ENCODE results near the gene GOLGA8S.
"Not testable (repeated sequence)": the region's sequence is repeated elsewhere in the genome, so short reads cannot be mapped to it uniquely, and the experiment has no call there.

Gene GOLGA8S

GRCh38 chr15:23401627-23402026, 47.1 kb downstream of the GOLGA8S start:
- no peak overlapping the region for H3K4me3 ChIP-seq (replicated peaks; ENCODE audit: low read depth, low read length)
- no peaks in the 10 kb centered on the region for H3K36me3 ChIP-seq (ENCODE audit: control insufficient read depth, insufficient read depth, low read length)
- TF ChIP-seq CTCF (IDR thresholded peaks at IDR 0.05; ENCODE audit: insufficient read depth, low read length, poor library complexity, severe bottlenecking), result no peak
- no peak for DNase-seq (ENCODE audit: extremely low read depth, insufficient read length)
- no peaks in the 10 kb centered on the region for H3K27me3 ChIP-seq (replicated peaks; ENCODE audit: control insufficient read depth, insufficient read depth, low read length)

DNA sequence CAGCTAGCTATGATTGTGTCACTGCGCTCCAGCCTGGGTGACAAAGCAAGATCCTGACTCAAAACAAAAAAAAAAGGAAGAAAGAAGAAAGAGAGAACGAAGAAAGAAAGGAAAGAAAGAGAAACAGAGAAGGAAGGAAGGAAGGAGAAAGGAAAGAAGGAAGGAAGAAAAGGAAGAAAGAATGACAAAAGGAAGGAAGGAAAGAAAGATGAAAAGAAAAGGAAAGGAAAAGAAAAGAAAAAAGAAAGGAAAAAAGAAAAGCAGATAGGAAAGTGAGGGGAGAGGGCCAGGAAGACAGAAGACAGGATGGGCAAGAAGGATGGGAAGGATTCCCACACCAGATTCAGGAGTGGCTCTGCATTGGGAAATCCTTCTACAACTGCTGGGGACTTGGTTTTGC, 47.6 kb downstream of the GOLGA8S start:
- no peak for TF ChIP-seq CTCF (IDR thresholded peaks at IDR 0.05; ENCODE audit: insufficient read depth, low read length, poor library complexity, severe bottlenecking)
- DNase-seq (ENCODE audit: extremely low read depth, insufficient read length), result no peak

DNA sequence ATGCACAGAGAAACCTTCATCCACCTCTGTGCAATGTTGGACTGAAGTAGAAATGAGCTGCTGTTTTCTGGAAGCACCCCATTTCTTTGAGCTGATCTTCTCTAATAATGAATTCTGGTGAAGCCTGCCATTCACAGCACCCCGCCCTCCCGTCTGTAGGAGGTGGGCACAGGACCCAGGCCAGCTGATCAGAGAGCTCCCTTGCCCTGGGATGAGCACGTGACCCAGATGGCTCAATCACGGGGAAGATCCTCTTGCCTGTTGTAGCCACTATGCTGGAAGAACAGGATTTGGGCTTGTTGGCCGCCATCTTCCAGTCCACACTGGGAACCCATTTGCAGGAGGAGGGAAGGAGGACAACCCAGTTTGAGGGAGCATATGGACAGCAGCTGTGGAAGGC, 48.0 kb downstream of the GOLGA8S start:
- DNase-seq (ENCODE audit: extremely low read depth, insufficient read length), result no peak
- TF ChIP-seq CTCF (IDR thresholded peaks at IDR 0.05; ENCODE audit: insufficient read depth, low read length, poor library complexity, severe bottlenecking), result no peak
- no peaks in the 10 kb centered on the region for H3K36me3 ChIP-seq (ENCODE audit: control insufficient read depth, insufficient read depth, low read length)
- no peaks in the 10 kb centered on the region for H3K27me3 ChIP-seq (replicated peaks; ENCODE audit: control insufficient read depth, insufficient read depth, low read length)
- H3K4me3 ChIP-seq (replicated peaks; ENCODE audit: low read depth, low read length), result no peak overlapping the region

More for the DNA sequence above, 47.6 kb downstream of the GOLGA8S start:
- Histone ChIP-seq H3K27me3 (replicated peaks; ENCODE audit: control insufficient read depth, insufficient read depth, low read length) (no peaks in the 10 kb centered on the region), H3K4me3 (replicated peaks; ENCODE audit: low read depth, low read length) (no peak overlapping the region), H3K36me3 (ENCODE audit: control insufficient read depth, insufficient read depth, low read length) (no peaks in the 10 kb centered on the region)

GRCh38 chr15:23403550-23403949, 49.0 kb downstream of the GOLGA8S start:
- no peaks in the 10 kb centered on the region for H3K36me3 ChIP-seq (ENCODE audit: control insufficient read depth, insufficient read depth, low read length)
- no peak for DNase-seq (ENCODE audit: extremely low read depth, insufficient read length)
- H3K27me3 ChIP-seq (replicated peaks; ENCODE audit: control insufficient read depth, insufficient read depth, low read length), result no peaks in the 10 kb centered on the region
- H3K4me3 ChIP-seq (replicated peaks; ENCODE audit: low read depth, low read length), result no peak overlapping the region
- no peak for TF ChIP-seq CTCF (IDR thresholded peaks at IDR 0.05; ENCODE audit: insufficient read depth, low read length, poor library complexity, severe bottlenecking)

DNA sequence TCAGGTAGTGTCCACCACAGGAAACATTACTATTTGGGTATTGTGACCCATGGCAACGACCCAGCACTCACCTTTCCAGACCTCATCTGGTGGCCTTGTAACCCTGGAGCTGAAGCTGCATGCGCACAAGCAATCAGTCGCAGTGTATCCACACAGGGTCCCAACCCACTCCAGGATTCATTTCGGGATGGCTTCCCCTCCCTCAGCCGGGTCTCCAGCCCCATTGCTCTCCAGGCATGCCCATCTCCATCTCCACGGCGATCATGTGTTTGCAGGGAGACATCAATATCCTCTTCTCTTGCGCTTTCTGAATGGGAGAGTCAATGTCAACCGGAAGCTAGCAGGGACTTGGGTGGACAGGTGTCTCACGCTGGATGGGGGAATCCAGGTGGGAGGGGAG, 57.3 kb downstream of the GOLGA8S start:
- Histone ChIP-seq H3K27me3 (replicated peaks; ENCODE audit: control insufficient read depth, insufficient read depth, low read length) (no peaks in the 10 kb centered on the region), H3K36me3 (ENCODE audit: control insufficient read depth, insufficient read depth, low read length) (no peaks in the 10 kb centered on the region), H3K4me3 (replicated peaks; ENCODE audit: low read depth, low read length) (no peak overlapping the region)
- DNase-seq (ENCODE audit: extremely low read depth, insufficient read length), result no peak
- TF ChIP-seq CTCF (IDR thresholded peaks at IDR 0.05; ENCODE audit: insufficient read depth, low read length, poor library complexity, severe bottlenecking), result no peak

DNA sequence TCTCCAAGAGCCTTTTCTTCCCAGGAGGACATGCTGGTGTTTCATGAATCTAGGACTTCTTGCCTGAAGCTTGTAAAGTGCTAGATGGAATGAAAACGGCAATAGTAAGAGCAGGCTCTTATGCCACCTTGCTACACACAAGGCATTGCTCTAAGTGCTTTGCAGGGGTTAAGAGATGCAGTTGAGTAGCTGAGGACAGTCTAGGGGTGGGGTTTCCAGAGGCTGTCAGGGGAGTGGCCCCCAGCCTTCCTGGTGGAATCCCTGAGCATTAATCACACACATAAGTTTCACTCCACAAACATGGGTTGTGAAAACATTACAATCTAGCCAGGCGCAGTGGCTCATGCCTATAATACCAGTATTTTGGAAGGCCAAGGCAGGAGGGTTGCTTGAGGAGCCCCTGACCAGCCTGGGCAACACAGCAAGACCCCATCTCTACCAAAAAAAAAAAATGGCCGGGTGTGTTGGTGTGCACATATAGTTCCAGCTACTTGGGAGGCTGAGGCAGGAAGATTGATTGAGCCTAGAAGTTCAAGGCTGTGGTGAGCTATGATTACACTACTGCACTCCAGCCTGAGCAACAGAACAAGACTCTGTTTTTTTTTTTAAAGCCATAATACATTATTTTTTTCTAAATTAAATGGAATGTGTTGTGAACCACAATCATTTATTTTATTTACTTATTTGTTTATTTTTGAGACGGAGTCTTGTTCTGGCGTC, 58.5 kb downstream of the GOLGA8S start:
- H3K36me3 ChIP-seq (ENCODE audit: control insufficient read depth, insufficient read depth, low read length); H3K4me3 ChIP-seq (replicated peaks; ENCODE audit: low read depth, low read length); DNase-seq (ENCODE audit: extremely low read depth, insufficient read length); H3K27me3 ChIP-seq (replicated peaks; ENCODE audit: control insufficient read depth, insufficient read depth, low read length): not testable (repeated sequence)

Measured in GM06990 (cell line).